ENCODE results near the gene EREG.
"Not testable (repeated sequence)": the region's sequence is repeated elsewhere in the genome, so short reads cannot be mapped to it uniquely, and the experiment has no call there.

EREG gene

GRCh38 chr4:74339501-74339900 lies 25.4 kb upstream of the EREG start:
- H3K4me3 ChIP-seq (ENCODE audit: low read length), result no peak overlapping the region
- DNase-seq (ENCODE audit: low read depth), result no peak
- no peak for TF ChIP-seq CTCF (conservative IDR thresholded peaks at IDR 0.05; ENCODE audit: low read length)

- DNase-seq (ENCODE audit: low read depth); H3K4me3 ChIP-seq (ENCODE audit: low read length): not testable (repeated sequence)
Observed at GRCh38 chr4:74340421-74340820, 24.5 kb upstream of the EREG start.

- DNase-seq (ENCODE audit: low read depth), result no peak
- no peak overlapping the region for H3K4me3 ChIP-seq (ENCODE audit: low read length)
- TF ChIP-seq CTCF (conservative IDR thresholded peaks at IDR 0.05; ENCODE audit: low read length), result no peak
Observed at GRCh38 chr4:74344031-74344430, 20.9 kb upstream of the EREG start.

DNA sequence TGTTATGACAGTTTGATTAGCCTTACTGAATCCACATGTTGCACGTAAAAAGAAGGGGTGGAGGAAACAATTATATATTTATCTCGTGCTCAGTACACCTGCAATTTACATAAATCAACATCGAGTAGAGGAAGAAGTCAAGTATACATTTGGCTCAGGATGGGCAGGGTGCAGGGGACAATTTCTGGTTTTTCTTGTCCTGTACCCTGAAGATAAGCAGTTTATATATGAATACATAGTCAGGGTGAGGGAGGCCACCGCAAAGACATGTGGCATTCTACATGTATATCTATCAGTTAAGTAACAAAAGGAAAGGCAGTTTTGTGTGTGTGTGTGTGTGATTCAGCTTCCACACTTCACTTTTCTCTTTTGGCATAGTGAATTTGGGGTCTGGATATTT lies 11.1 kb upstream of the EREG start:
- no peak overlapping the region for H3K4me3 ChIP-seq (ENCODE audit: low read length)
- TF ChIP-seq CTCF (conservative IDR thresholded peaks at IDR 0.05; ENCODE audit: low read length), result no peak
- DNase-seq (ENCODE audit: low read depth), result no peak

DNA sequence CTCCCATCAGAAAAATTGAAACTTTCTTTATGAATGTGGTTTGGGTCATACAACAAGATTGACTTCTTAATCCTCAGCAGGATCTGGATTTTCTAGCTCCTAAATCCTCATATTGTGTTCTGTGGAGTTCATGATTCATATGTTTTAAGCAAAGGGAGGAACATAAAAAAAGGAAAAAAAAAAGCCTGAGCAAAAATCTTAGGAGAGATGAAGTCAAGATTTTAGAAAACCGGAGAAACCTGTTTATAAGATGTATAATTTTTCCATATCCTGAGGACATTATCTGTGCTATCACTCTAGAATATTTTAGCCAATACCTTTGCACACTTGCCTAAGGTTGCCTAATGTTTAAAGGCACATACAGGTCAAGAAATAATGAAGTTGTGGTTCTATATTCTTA lies 7.0 kb upstream of the EREG start:
- TF ChIP-seq CTCF (conservative IDR thresholded peaks at IDR 0.05; ENCODE audit: low read length), result no peak
- H3K4me3 ChIP-seq (ENCODE audit: low read length), result no peak overlapping the region
- DNase-seq (ENCODE audit: low read depth), result no peak

GRCh38 chr4:74361671-74362070 lies 3.3 kb upstream of the EREG start:
- no peak for TF ChIP-seq CTCF (conservative IDR thresholded peaks at IDR 0.05; ENCODE audit: low read length)
- DNase-seq (ENCODE audit: low read depth), result no peak
- H3K4me3 ChIP-seq (ENCODE audit: low read length), result no peak overlapping the region

- H3K4me3 ChIP-seq (ENCODE audit: low read length), result no peak overlapping the region
- no peak for DNase-seq (ENCODE audit: low read depth)
- no peak for TF ChIP-seq CTCF (conservative IDR thresholded peaks at IDR 0.05; ENCODE audit: low read length)
Observed at GRCh38 chr4:74362347-74362746, 2.6 kb upstream of the EREG start.

DNA sequence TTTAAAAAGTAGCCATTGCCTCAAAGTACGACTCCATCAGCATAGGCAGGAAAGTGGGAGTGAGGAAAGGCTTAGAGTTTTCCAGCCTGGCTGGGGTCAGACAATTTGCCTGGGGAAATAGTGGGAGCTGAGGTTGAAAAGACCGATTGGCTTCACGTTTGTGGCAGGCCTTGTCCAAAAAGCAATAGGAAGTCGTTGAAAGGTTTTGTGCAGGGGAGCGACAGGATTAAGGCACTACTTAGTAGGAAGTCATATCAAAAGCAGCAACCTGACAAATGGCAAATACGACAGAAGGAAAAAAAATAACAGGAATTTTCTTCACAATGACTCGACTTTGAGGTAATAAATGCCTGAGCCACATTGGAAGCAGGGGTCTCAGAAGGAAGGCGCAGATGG lies 691 bp upstream of the EREG start:
- H3K4me3 ChIP-seq (ENCODE audit: low read length), result no peak overlapping the region
- TF ChIP-seq CTCF (conservative IDR thresholded peaks at IDR 0.05; ENCODE audit: low read length), result no peak
- DNase-seq (ENCODE audit: low read depth), result no peak
